Muscle of leg (tissue), 11 donors: ENCODE data around the gene COBL. TPM values are rescaled to one million over a fixed set of nuclear protein-coding genes. Genes with fewer than 3 reads are reported as not detected.

Experiments
- DNase-seq: peaks from one replicate; pipeline ENCODE4 v3.0.0; 2013
- H3K27ac ChIP-seq: one replicate; pipeline ENCODE4 v1.5.1; 2013; ENCODE audit warnings: mild to moderate bottlenecking, low read length, control low read depth
- H3K27me3 ChIP-seq: one replicate; pipeline ENCODE4 v1.6.1; 2013; ENCODE audit warnings: low read length; ENCODE audit not compliant: control insufficient read depth, insufficient read depth
- H3K36me3 ChIP-seq: one replicate; pipeline ENCODE4 v1.6.1; 2013; ENCODE audit warnings: low read length; ENCODE audit not compliant: control insufficient read depth, insufficient read depth
- H3K4me1 ChIP-seq: one replicate; pipeline ENCODE4 v1.6.1; 2013; ENCODE audit warnings: low read length; ENCODE audit not compliant: control insufficient read depth, insufficient read depth
- H3K4me3 ChIP-seq: one replicate; pipeline ENCODE4 v1.5.1; 2013; ENCODE audit warnings: low read length, control low read depth
- H3K9me3 ChIP-seq: replicated peaks from 2 replicates; pipeline ENCODE4 v1.6.1; 2013; ENCODE audit warnings: low read depth, low read length; ENCODE audit not compliant: control insufficient read depth
- WGBS: methylation state at CpG from one replicate; pipeline ENCODE4 v1.1.5; 2013; ENCODE audit warnings: missing lambda C conversion rate; ENCODE audit not compliant: insufficient coverage; 5-methylcytosine and 5-hydroxymethylcytosine counted together
- polyA plus RNA-seq, 8 donors: library from polyadenylated mRNA; unstranded; fragments of 120-200 nt; gene quantifications; one replicate each; pipeline versions ENCODE4 v1.2.1 to v1.2.3, GENCODE V29; 2013; ENCODE audit warnings: inconsistent platforms in 1 of 8, low replicate concordance in 1 of 8; ENCODE audit not compliant: insufficient read length in 8 of 8, insufficient read depth in 1 of 8
- total RNA-seq: library from RNA; stranded (reverse); fragments of 120-200 nt; gene quantifications from one replicate; pipeline ENCODE4 v1.2.4, GENCODE V29; 2013

The COBL gene
- total and polyA plus RNA-seq, 9 donors, result 60.6 to 122 (median 94.2) TPM

DNA sequence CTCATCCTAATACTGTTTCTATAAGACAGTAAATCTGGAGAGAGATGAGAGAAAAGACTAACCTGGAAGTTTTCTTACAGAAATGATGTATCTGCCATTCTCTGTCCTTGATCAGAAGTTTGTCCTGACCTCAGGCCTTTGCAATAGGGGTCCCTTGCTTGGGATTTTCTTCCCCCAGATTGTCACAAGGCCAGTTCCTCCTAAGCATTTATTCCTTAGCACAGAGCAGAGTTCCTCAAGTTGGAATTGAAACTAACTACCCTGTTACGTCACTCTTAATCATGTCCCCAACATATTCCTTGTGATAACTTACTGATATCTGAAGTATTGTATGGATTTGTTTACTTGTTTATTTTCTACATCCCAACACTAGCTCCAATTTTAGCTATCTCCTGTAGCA is 202.1 kb downstream of the COBL start:
- Histone ChIP-seq H3K27ac (no peak overlapping the region), H3K9me3 (no peaks in the 10 kb centered on the region)

DNA sequence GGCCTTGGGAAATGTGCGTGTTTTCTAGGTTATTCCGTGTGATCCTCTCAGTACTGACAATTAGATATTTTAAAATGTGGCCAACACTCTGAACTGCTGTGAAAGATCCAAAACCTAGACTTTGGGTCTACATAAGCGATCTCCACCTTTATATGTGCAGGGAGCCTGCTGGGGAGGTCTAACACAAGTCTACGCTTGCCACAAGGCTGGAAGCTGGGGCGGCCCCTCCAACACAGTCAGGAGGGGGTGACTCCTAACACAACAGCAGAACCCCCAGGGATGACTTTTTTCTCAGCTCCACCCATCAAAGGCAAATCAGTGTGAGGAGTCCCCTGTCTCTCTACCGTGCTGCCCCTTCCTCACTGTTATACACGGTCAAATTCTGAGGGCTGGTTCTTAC is 202.6 kb downstream of the COBL start:
- H3K36me3 ChIP-seq, result no peaks in the 10 kb centered on the region
- no peaks in the 10 kb centered on the region for H3K4me1 ChIP-seq
- no peaks in the 10 kb centered on the region for H3K9me3 ChIP-seq
- no peak for DNase-seq
- H3K27ac ChIP-seq, result no peak overlapping the region
- WGBS, result no CpG with 5 or more reads among the region's 7 CpGs
- no peaks in the 10 kb centered on the region for H3K27me3 ChIP-seq
- no peak overlapping the region for H3K4me3 ChIP-seq

More for the DNA sequence above, 202.1 kb downstream of the COBL start:
- H3K4me1 ChIP-seq, result no peaks in the 10 kb centered on the region
- no peak for DNase-seq
- no peaks in the 10 kb centered on the region for H3K27me3 ChIP-seq
- H3K4me3 ChIP-seq, result no peak overlapping the region
- no peaks in the 10 kb centered on the region for H3K36me3 ChIP-seq
- WGBS, result no CpG with 5 or more reads among the region's 1 CpG

DNA sequence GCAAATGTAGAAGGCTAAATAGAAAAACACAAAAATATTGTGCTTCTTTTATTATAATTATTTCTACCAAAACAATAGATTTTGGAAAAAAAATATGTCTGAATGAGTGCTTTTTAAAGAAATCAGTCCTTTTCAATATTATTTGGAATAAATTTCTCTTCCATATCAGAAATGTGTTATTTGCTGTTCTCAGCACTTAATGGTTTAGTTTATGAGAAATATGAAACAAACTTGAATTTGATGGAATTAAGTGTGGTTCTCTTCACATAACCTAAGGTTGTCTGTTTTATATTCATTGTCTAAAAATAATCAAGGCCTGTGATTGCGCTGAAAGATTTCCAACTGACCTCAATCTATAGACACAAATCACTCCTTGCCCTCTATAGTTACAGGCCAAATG is 203.0 kb downstream of the COBL start:
- no peaks in the 10 kb centered on the region for H3K27me3 ChIP-seq
- H3K4me1 ChIP-seq, result no peaks in the 10 kb centered on the region
- no peaks in the 10 kb centered on the region for H3K36me3 ChIP-seq
- H3K4me3 ChIP-seq, result no peak overlapping the region
- no peak for DNase-seq
- no CpG with 5 or more reads among the region's 1 CpG for WGBS
- no peak overlapping the region for H3K27ac ChIP-seq
- no peaks in the 10 kb centered on the region for H3K9me3 ChIP-seq

DNA sequence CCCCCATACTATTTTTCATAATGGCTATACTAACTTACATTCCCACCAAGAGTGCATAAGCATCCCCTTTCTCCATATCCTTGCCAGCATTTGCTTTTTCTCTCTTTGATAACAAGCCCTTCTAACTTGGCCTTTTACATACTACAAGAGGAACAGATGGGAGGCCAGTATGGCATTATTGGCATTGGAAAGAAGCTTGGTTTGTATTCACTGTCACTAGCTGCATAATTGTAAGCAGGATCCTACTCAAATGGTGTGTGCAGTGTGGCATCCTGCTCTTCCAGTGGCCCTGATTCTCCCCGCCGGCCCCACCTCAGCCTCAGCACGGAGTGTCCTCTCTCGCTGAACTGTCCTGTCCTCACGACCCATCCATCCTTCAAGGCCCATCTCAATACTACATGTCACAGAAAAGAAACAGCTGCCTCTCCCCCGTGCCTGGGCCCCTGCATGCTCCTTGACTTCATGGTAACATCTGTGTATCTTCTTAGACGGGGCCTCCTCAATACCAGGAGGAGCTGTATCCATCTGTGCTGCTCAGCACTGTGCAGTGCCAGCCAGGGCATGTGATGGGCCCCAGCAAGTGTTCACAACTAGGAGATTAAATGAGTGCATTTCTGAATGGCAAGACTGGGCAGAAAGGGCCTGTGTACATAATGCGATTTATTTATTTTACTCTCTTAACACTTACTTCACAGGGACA is 205.2 kb downstream of the COBL start:
- Histone ChIP-seq H3K9me3 (no peaks in the 10 kb centered on the region), H3K4me1 (no peaks in the 10 kb centered on the region), H3K36me3 (no peaks in the 10 kb centered on the region), H3K27ac (no peak overlapping the region), H3K27me3 (no peaks in the 10 kb centered on the region), H3K4me3 (no peak overlapping the region)
- WGBS, result 77% methylated on average over 7 of the region's 8 CpGs
- no peak for DNase-seq

DNA sequence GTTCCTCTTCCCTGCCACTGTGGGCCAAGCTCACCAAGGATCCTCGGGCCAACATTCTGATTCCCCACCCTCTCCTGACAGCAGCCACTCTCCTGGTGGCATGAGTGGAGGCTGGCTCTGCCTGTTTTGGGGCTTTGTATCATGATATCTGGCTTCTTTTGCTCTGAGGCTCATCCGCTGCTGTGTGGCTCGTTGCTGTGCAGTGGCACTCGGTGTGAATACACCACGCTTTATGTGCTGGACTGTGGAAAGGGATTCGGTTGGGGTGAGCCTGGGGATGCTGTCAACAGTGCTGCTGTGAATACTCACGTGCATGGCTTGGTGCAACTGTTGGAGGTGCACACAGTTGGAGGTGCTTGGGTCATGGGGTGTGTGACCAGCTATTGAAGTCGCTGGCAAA is 208.5 kb downstream of the COBL start:
- H3K27me3 ChIP-seq, result no peaks in the 10 kb centered on the region
- no peak for DNase-seq
- no peak overlapping the region for H3K27ac ChIP-seq
- no peaks in the 10 kb centered on the region for H3K9me3 ChIP-seq
- no peak overlapping the region for H3K4me3 ChIP-seq
- H3K36me3 ChIP-seq, result no peaks in the 10 kb centered on the region
- no peaks in the 10 kb centered on the region for H3K4me1 ChIP-seq
- WGBS, result 51% methylated on average over 5 of the region's 8 CpGs

DNA sequence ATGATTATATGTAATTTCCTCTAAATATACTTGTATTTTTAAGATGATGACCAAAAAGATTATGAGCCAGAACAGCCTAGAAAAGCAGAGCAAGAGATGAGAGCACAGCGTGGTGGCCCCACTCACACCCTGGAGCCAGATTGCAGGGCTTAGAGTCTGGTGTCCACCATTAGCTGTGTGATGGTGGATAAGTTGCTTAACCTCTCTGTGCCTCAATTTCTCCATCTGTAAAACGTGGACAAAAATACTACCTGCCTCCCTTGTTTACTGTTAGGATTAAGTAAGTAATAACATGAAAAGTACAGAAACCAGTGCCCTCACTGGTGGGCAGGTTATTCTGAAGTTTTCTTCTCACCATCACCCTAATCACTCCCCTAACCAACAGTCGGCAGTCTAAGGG is 212.3 kb downstream of the COBL start:
- Histone ChIP-seq H3K4me3 (no peak overlapping the region), H3K9me3 (no peaks in the 10 kb centered on the region), H3K27ac (no peak overlapping the region), H3K4me1 (no peaks in the 10 kb centered on the region), H3K36me3 (no peaks in the 10 kb centered on the region), H3K27me3 (no peaks in the 10 kb centered on the region)
- 70% methylated on average over 2 of the region's 3 CpGs for WGBS
- no peak for DNase-seq

DNA sequence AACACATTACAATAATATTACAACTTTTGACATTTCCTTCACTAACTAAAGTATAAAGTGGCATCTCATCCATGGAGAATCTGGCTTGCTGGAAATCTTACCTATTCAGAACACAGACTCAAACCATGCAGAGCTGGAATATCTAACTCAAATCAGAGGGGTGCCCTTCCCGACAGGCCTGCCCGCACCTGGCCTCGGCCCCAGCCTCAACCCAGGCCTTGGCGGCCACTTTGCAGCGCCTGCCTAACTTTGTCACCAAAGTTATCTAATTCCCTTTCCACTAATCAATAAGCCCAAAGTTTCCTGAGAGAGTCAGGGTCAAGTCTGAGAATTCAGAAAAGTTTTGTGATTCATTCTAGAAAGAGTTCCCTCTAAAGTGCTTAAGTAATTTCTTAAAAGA is 212.9 kb downstream of the COBL start:
- Histone ChIP-seq H3K9me3 (no peaks in the 10 kb centered on the region), H3K36me3 (no peaks in the 10 kb centered on the region), H3K27me3 (no peaks in the 10 kb centered on the region), H3K4me1 (no peaks in the 10 kb centered on the region), H3K4me3 (no peak overlapping the region), H3K27ac (no peak overlapping the region)
- WGBS, result 94% methylated on average over 3 of the region's 5 CpGs
- no peak for DNase-seq

DNA sequence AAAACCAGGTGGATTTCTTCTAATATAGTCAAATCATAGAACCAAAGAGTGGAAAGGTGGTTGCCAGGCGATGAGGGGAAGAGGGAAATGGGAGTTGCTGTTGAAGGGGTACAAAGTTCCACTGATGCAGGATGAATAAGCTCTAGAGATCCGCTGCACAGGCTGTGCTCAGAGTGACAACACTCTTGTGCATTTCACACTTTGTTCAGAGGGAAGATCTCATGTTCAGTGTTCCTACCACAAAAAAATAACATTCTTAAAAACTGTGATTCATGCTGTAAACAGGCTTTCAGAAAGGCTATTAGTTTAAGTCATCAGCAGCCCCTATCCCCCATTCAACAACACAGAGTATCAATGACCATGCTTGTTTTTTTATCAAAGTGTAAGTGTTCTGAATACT is 213.8 kb downstream of the COBL start:
- H3K4me1 ChIP-seq, result no peaks in the 10 kb centered on the region
- no peak for DNase-seq
- H3K9me3 ChIP-seq, result peaks cover 4% of the 10 kb centered on the region
- H3K36me3 ChIP-seq, result no peaks in the 10 kb centered on the region
- 100% methylated on average over 1 of the region's 2 CpGs for WGBS
- no peak overlapping the region for H3K4me3 ChIP-seq
- no peak overlapping the region for H3K27ac ChIP-seq
- no peaks in the 10 kb centered on the region for H3K27me3 ChIP-seq

DNA sequence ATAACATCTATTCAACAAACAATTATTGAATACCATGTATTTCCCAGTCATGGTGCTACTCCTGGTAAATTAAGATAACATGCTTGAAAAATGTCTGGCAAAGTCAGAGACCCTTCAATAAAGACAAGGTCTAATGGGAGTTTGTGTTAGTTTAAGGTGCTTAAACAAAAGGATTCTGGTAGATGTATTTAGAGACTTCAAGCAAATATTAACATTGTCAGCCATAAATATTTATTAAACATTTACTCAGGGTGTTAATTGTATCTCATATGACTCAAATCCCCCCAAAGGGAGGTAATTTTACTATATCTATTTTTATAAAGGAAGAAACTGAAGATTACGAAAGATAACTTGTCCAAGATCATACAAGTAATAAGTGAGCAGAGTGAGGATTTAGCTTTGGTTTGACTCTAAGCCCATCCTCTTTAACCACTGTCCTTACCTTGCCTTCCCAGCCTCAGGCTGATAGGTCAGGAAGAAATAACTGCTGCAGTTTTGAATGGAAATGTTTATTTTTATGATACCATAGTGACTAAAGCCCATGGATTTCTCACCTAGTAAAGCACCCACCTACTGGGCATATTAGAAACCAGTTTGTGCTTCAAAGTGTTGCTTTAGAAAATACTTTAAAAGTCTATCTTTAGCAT is 215.4 kb downstream of the COBL start:
- Histone ChIP-seq H3K4me1 (no peaks in the 10 kb centered on the region), H3K36me3 (no peaks in the 10 kb centered on the region), H3K4me3 (no peak overlapping the region), H3K27me3 (no peaks in the 10 kb centered on the region), H3K27ac (no peak overlapping the region), H3K9me3 (peaks cover 6% of the 10 kb centered on the region)
- WGBS, result no CpG with 5 or more reads among the region's 1 CpG
- DNase-seq, result no peak

DNA sequence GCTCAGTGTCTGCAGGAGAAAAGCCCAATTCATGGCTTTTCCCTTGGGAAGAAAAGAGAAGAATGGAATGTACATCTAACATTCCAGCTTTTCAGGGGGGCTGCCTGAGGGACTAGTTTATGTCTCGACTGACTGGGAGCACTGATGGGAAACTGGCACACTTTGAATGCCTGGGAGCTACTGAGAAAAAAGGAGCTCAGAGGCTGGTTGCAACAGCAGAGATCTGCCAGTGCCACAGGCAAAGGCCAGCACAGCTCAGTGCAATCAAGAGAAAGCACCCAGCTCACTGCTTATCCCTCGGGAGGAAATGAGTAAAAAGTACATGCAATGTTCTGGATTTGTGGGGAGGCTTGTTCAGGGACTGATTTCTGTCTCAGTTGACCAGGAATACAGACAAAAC is 226.2 kb downstream of the COBL start:
- H3K27me3 ChIP-seq, result no peaks in the 10 kb centered on the region
- DNase-seq, result no peak
- no peak overlapping the region for H3K27ac ChIP-seq
- peaks cover 9% of the 10 kb centered on the region for H3K9me3 ChIP-seq
- no peaks in the 10 kb centered on the region for H3K4me1 ChIP-seq
- no peaks in the 10 kb centered on the region for H3K36me3 ChIP-seq
- no peak overlapping the region for H3K4me3 ChIP-seq
- 67% methylated on average over 2 of the region's 2 CpGs for WGBS
